GM19468 (cell line): ENCODE results near the gene MAGI1.

Experiments used
- ATAC-seq: cut with Tn5 transposase; IDR thresholded peaks from one replicate; pipeline ENCODE4 v1.9.1; 2021; ENCODE audit warnings: mild to moderate bottlenecking, moderate library complexity, moderate number of reproducible peaks; ENCODE audit not compliant: unreplicated experiment; ENCODE audit errors: extremely low read depth

MAGI1 gene

DNA sequence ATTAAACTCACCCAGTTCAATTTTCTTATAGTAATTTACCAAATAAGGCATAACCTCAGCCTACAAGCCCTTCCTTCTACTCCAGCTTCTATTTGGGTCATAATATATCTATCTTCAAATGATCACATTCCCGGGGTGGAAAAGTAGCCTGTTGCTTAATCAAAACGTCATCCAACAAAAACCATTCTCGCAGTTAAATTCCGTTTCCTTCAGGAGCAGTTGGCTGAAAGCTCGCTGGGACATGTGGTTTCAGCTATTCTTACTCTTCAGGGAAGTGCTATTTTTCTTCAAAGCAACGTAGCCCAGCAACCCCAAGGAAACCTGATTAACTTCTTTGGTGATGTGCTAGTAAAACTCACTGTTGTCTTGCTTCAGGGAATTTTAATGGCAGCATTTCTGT is 59.6 kb downstream of the MAGI1 start:
- ATAC-seq: no peak

DNA sequence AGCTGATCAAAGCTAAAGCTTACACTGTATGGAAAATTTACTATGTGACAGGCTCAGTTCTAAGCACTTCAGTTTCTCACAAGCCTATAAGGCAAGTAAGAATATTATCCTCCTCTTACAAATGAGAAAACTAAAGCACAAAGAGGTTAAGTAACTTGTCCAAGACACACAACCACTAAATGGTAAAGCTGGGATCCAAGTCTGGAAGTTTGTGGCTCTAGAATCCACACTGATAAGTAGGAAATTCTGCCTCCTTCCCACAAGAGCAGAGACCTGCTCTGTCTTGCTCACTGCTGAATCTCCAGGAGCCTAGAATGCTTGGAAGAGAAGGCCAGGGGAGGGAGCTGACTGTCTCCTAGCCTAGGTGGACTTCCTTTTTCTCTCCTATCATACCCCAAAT is 60.6 kb downstream of the MAGI1 start:
- ATAC-seq: no peak

- ATAC-seq: no peak
Observed at GRCh38 chr3:65975032-65975431, 63.7 kb downstream of the MAGI1 start.

- ATAC-seq: no peak
Observed at GRCh38 chr3:65974509-65974908, 64.2 kb downstream of the MAGI1 start.

GRCh38 chr3:65972765-65973164 is 66.0 kb downstream of the MAGI1 start:
- no peak for ATAC-seq

DNA sequence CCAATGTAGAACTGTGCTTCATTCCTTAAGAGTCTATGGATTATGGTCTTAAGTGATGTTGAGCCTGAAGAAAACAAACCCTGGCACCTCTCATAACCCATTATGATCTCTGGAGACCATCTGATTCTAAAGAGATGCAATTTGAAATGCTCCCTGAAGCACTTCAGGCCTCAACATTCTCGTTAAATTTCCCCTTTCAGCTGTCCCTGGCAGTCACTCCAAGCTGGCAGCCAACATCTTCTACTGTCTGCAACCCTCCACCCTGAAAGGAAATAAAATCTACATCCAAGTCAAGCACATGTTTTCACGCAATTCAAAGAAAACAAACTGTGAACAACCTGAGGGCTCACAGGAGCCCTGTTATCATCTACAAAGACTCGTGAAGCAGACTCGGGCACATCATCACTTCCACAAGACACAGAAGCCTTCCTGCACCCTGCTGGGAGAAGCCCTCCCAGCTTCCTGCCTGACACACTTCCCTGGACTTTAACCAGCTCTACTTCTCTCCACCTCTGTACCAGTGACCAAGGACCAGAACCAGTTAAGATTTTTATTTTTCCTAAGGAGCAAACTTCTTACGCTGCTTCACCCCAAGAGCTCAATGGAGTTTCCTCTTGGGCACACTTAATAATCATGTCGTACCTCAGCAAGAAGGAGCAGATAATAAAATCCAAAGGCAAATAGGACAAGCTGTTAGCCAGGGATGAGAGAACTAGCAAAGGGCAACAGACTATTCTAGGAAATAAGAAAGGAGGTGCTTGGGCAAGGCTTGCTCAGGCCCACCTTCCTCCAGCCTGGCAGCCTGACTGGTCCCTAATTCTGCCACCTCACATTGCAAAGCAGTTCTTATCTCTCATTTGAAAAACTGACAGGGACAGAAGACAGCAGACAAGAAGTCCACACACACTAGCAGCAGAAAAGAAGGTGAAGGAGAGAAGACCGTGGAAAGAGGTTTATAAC is 67.1 kb downstream of the MAGI1 start:
- no peak for ATAC-seq

DNA sequence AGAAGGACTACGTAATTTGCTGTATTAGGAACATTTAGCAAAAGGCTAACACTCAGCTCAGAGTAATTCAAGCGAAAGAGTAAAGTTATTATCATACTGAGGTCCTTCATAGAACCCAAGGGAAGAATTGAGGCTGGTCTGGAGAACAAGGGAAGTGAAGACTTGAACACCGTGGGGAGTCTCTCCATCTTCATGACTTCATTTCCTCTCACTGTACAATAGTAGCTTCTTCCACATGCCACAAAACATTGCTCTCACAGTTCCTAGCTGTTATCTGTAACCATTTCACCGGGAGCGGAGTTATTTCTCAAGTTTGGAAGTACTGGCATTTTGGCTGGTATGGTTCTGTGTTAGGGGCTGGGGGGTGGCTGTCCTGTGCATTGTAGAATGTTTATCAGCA is 69.7 kb downstream of the MAGI1 start:
- ATAC-seq: no peak

DNA sequence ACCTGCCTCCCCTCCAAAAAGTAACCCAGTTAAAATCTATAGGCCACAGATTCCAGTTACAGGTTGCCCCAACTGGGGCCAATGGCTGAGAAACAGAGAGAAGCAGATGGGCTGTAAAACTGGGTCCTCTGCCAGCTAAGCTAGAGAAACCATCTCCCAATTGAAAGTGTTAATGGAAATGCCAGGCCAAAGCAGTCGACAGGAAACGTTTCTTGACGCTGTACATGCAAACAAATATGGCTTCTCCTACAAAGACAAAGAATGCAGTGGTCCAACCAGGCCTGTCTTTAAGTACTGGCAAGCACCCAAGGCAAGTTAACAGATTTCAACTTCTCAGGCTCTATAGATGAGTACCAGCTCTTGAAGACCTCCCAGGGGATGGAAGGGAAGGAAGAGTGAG is 71.3 kb downstream of the MAGI1 start:
- no peak for ATAC-seq

DNA sequence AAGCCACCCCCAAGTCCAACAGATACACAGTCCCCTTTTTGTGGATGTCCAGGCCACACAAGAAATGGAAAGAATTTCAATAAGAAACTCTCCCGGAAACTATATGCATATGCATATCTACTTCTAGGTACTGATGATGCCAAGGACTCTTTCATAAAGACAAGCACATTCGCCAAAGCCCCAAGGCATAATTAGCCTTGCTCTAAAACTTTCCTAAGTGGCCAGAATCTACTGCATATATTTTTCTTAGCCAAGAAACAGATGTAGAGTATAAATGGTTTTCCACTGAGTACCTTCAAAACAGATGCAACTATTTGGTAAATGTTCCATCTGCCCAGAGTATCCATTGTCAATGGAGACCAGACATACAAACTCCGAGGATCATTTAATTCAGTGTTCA is 73.9 kb downstream of the MAGI1 start:
- no peak for ATAC-seq

GRCh38 chr3:65963787-65964677 is 74.7 kb downstream of the MAGI1 start:
- peak; percentile 69 for ATAC-seq

DNA sequence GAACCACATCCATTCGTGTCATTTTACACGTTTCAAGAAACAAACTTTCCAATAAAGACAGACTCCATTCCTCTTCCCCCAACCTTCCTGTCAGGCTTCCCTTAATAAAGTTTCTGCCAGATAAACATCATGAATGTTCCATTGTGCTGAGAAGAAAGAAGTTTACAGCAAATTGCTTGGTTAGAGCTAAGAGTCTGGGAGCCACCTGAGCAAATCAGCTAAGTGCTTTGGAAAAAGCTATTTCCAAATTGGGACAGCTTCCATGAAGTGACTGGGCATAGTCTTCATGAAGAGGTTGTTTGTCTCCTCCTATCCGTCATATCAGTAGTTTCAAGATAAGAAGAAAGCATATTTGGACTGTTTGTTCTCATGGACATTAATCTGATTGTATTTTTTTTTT is 77.0 kb downstream of the MAGI1 start:
- ATAC-seq: no peak

GRCh38 chr3:65961128-65961527 is 77.6 kb downstream of the MAGI1 start:
- ATAC-seq: no peak

- ATAC-seq: no peak
Observed at GRCh38 chr3:65960087-65960486, 78.6 kb downstream of the MAGI1 start.

DNA sequence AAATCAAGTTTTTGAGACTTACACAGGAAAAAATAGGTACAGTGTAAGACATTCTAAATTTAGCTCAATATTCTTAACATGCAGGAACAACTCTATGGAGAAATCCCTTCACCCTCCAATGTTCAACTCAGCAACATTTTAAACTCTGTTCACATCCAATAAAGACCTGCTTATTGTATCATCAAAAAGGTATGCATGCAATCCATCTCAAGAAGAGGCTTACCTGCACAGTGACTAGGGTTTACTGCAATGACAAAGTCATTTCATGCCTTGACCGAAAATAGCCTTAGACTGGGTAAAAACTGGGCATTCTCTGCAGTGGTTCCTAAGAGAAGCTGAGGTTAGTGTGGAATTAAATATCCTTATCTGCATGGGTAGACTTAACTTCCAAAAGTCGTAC is 80.5 kb downstream of the MAGI1 start:
- ATAC-seq: no peak

DNA sequence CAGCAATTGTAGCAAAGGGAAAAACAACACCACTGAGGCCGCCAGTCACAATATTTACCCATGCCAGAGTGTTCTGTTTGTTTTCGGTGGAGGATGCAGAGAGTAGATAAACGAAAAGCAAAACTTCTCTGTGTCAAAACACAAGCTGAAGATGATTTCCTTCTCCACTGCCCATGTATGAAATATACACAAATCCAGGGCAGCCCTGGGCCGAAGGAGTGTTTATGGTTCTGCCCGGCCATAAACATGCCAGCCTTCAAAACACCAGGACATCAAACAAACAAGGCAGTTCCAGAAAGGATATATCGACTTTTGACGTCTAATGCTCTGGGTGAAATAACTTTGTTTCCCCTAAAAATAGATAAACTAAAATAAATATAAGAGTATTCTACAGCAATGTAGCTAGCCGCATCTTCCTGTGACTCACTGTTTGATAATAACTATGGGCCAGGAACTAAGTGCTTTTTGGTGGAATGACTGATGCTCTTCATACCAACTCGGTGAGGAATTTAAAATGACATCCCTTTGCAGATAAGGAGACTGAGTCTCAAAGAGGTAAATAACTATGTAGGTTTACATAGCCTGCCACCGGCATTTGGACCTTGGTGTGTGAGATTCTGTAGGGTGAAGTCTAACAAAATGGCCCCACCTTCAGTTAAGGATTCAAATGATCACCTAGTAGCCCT is 82.8 kb downstream of the MAGI1 start:
- ATAC-seq: no peak

- ATAC-seq: no peak
Observed at GRCh38 chr3:65953881-65954733, 84.6 kb downstream of the MAGI1 start.

GRCh38 chr3:65953301-65953812 is 85.4 kb downstream of the MAGI1 start:
- no peak for ATAC-seq

- no peak for ATAC-seq
Observed at GRCh38 chr3:65952842-65953241, 85.9 kb downstream of the MAGI1 start.

DNA sequence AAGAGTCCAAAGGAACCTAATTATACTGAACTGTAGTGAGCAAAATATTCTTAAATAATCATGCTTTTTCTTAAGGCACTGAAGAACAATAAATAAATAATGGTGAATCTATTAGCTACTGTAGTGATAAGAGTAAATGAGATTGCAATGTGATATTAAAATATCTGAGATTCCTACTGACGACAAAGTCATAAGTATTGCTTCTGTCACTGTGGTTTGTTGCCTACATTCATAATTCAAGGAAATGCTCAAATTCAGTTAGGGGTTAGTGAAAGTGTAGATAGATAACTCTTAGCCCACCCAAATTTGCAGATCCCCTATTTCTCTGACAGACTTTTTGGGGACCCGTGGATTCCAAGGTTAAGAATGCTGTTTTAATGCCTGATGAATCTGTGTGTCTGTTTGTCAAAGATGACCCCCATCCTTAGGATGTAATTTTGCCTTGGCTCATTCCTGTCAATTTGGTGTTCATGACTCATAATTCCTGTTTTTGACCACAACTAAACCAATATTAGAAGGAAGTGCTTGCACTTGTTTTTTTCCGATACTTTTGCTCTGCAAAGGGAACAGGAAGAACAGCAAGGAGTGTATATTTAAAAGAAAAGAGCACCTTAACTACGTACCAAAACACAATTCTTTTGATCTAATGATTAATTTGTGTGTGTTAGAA is 86.7 kb downstream of the MAGI1 start:
- no peak for ATAC-seq
